PC-9 (cell line): ENCODE measurements around the gene XRCC5.

ENCODE experiments used
- EZH2 ChIP-seq: fragments of 200-600 bp; sonication (generic); IDR thresholded peaks from 2 replicates; pipeline ENCODE4 v1.8.0; 2017; ENCODE audit warnings: antibody characterized with exemption, low read depth
- TF ChIP-seq, protein P1 (sequence below): fragments of 200-600 bp; sonication (generic); conservative IDR thresholded peaks from 2 replicates; pipeline ENCODE4 v1.6.1; 2017; ENCODE audit warnings: mixed run types, antibody characterized with exemption, mild to moderate bottlenecking, moderate library complexity

DNA sequence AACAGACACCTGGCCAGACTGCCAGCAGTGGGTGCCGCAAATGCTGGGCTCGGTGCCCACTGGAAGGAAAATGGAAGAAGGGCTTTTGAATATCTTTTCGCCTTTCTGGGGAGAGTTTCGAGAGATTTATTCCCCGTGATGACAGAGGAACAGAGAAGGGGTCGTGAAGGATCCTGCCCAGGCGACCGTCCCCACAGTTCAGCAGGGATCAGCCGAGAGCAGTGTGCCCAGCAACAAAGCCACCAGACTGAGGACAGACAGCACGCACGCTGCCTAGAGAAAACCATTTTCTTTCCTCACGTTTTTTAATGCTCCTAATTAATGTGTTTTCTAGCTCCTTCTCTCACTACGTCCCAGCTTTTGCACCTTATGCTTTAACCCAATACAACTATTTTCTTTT is 47.7 kb downstream of the XRCC5 start:
- TF ChIP-seq, protein P1, sequence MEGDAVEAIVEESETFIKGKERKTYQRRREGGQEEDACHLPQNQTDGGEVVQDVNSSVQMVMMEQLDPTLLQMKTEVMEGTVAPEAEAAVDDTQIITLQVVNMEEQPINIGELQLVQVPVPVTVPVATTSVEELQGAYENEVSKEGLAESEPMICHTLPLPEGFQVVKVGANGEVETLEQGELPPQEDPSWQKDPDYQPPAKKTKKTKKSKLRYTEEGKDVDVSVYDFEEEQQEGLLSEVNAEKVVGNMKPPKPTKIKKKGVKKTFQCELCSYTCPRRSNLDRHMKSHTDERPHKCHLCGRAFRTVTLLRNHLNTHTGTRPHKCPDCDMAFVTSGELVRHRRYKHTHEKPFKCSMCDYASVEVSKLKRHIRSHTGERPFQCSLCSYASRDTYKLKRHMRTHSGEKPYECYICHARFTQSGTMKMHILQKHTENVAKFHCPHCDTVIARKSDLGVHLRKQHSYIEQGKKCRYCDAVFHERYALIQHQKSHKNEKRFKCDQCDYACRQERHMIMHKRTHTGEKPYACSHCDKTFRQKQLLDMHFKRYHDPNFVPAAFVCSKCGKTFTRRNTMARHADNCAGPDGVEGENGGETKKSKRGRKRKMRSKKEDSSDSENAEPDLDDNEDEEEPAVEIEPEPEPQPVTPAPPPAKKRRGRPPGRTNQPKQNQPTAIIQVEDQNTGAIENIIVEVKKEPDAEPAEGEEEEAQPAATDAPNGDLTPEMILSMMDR = no peak
- TF ChIP-seq EZH2 = no peak
